NB4 (cell line): ENCODE measurements around the gene CTTN.

Experiments
- POLR2A ChIP-seq: IDR thresholded peaks from 2 replicates; pipeline ENCODE4 v1.6.1; 2011; ENCODE audit warnings: mild to moderate bottlenecking; ENCODE audit not compliant: insufficient read length; ENCODE audit errors: extremely low read depth
- TF ChIP-seq, protein P1 (sequence below): IDR thresholded peaks from one replicate; pipeline ENCODE4 v1.5.1; 2012; ENCODE audit warnings: low read depth, low read length
- TF ChIP-seq, protein P2 (sequence below): IDR thresholded peaks from 2 replicates; pipeline ENCODE4 v1.6.1; 2011; ENCODE audit warnings: low read depth, low read length

GRCh38 chr11:70364178-70364577 lies 34.2 kb upstream of the CTTN start:
- TF ChIP-seq, protein P1, sequence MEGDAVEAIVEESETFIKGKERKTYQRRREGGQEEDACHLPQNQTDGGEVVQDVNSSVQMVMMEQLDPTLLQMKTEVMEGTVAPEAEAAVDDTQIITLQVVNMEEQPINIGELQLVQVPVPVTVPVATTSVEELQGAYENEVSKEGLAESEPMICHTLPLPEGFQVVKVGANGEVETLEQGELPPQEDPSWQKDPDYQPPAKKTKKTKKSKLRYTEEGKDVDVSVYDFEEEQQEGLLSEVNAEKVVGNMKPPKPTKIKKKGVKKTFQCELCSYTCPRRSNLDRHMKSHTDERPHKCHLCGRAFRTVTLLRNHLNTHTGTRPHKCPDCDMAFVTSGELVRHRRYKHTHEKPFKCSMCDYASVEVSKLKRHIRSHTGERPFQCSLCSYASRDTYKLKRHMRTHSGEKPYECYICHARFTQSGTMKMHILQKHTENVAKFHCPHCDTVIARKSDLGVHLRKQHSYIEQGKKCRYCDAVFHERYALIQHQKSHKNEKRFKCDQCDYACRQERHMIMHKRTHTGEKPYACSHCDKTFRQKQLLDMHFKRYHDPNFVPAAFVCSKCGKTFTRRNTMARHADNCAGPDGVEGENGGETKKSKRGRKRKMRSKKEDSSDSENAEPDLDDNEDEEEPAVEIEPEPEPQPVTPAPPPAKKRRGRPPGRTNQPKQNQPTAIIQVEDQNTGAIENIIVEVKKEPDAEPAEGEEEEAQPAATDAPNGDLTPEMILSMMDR, result no peak
- TF ChIP-seq POLR2A, result no peak
- TF ChIP-seq, protein P2, sequence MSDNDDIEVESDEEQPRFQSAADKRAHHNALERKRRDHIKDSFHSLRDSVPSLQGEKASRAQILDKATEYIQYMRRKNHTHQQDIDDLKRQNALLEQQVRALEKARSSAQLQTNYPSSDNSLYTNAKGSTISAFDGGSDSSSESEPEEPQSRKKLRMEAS, result no peak
